ENCODE results near the gene DNAJC5.
"Not testable (repeated sequence)": the region's sequence is repeated elsewhere in the genome, so short reads cannot be mapped to it uniquely, and the experiment has no call there.

Gene DNAJC5

GRCh38 chr20:63958471-63958870, 63.5 kb downstream of the DNAJC5 start:
- H3K36me3 ChIP-seq (ENCODE audit: control insufficient read depth, insufficient read depth, low read length), result peaks cover 34% of the 10 kb centered on the region
- H3K27me3 ChIP-seq (ENCODE audit: control insufficient read depth, insufficient read depth, low read length), result no peaks in the 10 kb centered on the region
- no peaks in the 10 kb centered on the region for H3K9me3 ChIP-seq (ENCODE audit: control insufficient read depth, insufficient read depth, low read length)
- peaks cover 12% of the 10 kb centered on the region for H3K4me1 ChIP-seq (ENCODE audit: control insufficient read depth, insufficient read depth, low read length)
- H3K4me3 ChIP-seq (ENCODE audit: low read depth, low read length), result no peak overlapping the region
- H3K9ac ChIP-seq (ENCODE audit: low read depth, low read length), result no peak overlapping the region

GRCh38 chr20:63958964-63959698, 64.2 kb downstream of the DNAJC5 start:
- no peaks in the 10 kb centered on the region for H3K27me3 ChIP-seq (ENCODE audit: control insufficient read depth, insufficient read depth, low read length)
- H3K9ac ChIP-seq (ENCODE audit: low read depth, low read length), result peak overlapping the region; percentile 28
- H3K36me3 ChIP-seq (ENCODE audit: control insufficient read depth, insufficient read depth, low read length), result peaks cover 40% of the 10 kb centered on the region
- H3K4me1 ChIP-seq (ENCODE audit: control insufficient read depth, insufficient read depth, low read length), result peaks cover 12% of the 10 kb centered on the region
- no peaks in the 10 kb centered on the region for H3K9me3 ChIP-seq (ENCODE audit: control insufficient read depth, insufficient read depth, low read length)
- no peak overlapping the region for H3K4me3 ChIP-seq (ENCODE audit: low read depth, low read length)

- Histone ChIP-seq H3K27me3 (ENCODE audit: control insufficient read depth, insufficient read depth, low read length) (no peaks in the 10 kb centered on the region), H3K4me3 (ENCODE audit: low read depth, low read length) (no peak overlapping the region), H3K9ac (ENCODE audit: low read depth, low read length) (peak overlapping the region; percentile 28), H3K4me1 (ENCODE audit: control insufficient read depth, insufficient read depth, low read length) (peaks cover 9% of the 10 kb centered on the region), H3K36me3 (ENCODE audit: control insufficient read depth, insufficient read depth, low read length) (peaks cover 43% of the 10 kb centered on the region), H3K9me3 (ENCODE audit: control insufficient read depth, insufficient read depth, low read length) (no peaks in the 10 kb centered on the region)
These were observed 64.8 kb downstream of the DNAJC5 start for GRCh38 chr20:63959699-63960075.

GRCh38 chr20:63960654-63961621, 66.0 kb downstream of the DNAJC5 start:
- not testable (repeated sequence) for H3K27me3 ChIP-seq (ENCODE audit: control insufficient read depth, insufficient read depth, low read length); H3K9ac ChIP-seq (ENCODE audit: low read depth, low read length); H3K4me1 ChIP-seq (ENCODE audit: control insufficient read depth, insufficient read depth, low read length); H3K4me3 ChIP-seq (ENCODE audit: low read depth, low read length); H3K9me3 ChIP-seq (ENCODE audit: control insufficient read depth, insufficient read depth, low read length)
- peaks cover 42% of the 10 kb centered on the region for H3K36me3 ChIP-seq (ENCODE audit: control insufficient read depth, insufficient read depth, low read length)

GRCh38 chr20:63961664-63962425, 66.9 kb downstream of the DNAJC5 start:
- Histone ChIP-seq H3K9ac (ENCODE audit: low read depth, low read length) (no peak overlapping the region), H3K36me3 (ENCODE audit: control insufficient read depth, insufficient read depth, low read length) (peaks cover 50% of the 10 kb centered on the region), H3K4me3 (ENCODE audit: low read depth, low read length) (no peak overlapping the region), H3K9me3 (ENCODE audit: control insufficient read depth, insufficient read depth, low read length) (no peaks in the 10 kb centered on the region), H3K4me1 (ENCODE audit: control insufficient read depth, insufficient read depth, low read length) (peaks cover 9% of the 10 kb centered on the region), H3K27me3 (ENCODE audit: control insufficient read depth, insufficient read depth, low read length) (no peaks in the 10 kb centered on the region)

- H3K36me3 ChIP-seq (ENCODE audit: control insufficient read depth, insufficient read depth, low read length), result peaks cover 58% of the 10 kb centered on the region
- H3K4me3 ChIP-seq (ENCODE audit: low read depth, low read length), result no peak overlapping the region
- H3K9ac ChIP-seq (ENCODE audit: low read depth, low read length), result no peak overlapping the region
- H3K9me3 ChIP-seq (ENCODE audit: control insufficient read depth, insufficient read depth, low read length), result no peaks in the 10 kb centered on the region
- H3K27me3 ChIP-seq (ENCODE audit: control insufficient read depth, insufficient read depth, low read length), result no peaks in the 10 kb centered on the region
- H3K4me1 ChIP-seq (ENCODE audit: control insufficient read depth, insufficient read depth, low read length), result peaks cover 9% of the 10 kb centered on the region
These were observed 67.8 kb downstream of the DNAJC5 start for GRCh38 chr20:63962426-63963347.

- peaks cover 58% of the 10 kb centered on the region for H3K36me3 ChIP-seq (ENCODE audit: control insufficient read depth, insufficient read depth, low read length)
- H3K4me3 ChIP-seq (ENCODE audit: low read depth, low read length), result no peak overlapping the region
- H3K9ac ChIP-seq (ENCODE audit: low read depth, low read length), result no peak overlapping the region
- no peaks in the 10 kb centered on the region for H3K27me3 ChIP-seq (ENCODE audit: control insufficient read depth, insufficient read depth, low read length)
- peaks cover 9% of the 10 kb centered on the region for H3K4me1 ChIP-seq (ENCODE audit: control insufficient read depth, insufficient read depth, low read length)
- no peaks in the 10 kb centered on the region for H3K9me3 ChIP-seq (ENCODE audit: control insufficient read depth, insufficient read depth, low read length)
These were observed 68.4 kb downstream of the DNAJC5 start for GRCh38 chr20:63963348-63963741.

- H3K36me3 ChIP-seq (ENCODE audit: control insufficient read depth, insufficient read depth, low read length), result peaks cover 58% of the 10 kb centered on the region
These were observed 68.9 kb downstream of the DNAJC5 start for GRCh38 chr20:63963784-63964301.

GRCh38 chr20:63964412-63964811, 69.5 kb downstream of the DNAJC5 start:
- Histone ChIP-seq H3K9me3 (ENCODE audit: control insufficient read depth, insufficient read depth, low read length) (no peaks in the 10 kb centered on the region), H3K36me3 (ENCODE audit: control insufficient read depth, insufficient read depth, low read length) (peaks cover 55% of the 10 kb centered on the region), H3K27me3 (ENCODE audit: control insufficient read depth, insufficient read depth, low read length) (no peaks in the 10 kb centered on the region), H3K9ac (ENCODE audit: low read depth, low read length) (no peak overlapping the region), H3K4me3 (ENCODE audit: low read depth, low read length) (no peak overlapping the region), H3K4me1 (ENCODE audit: control insufficient read depth, insufficient read depth, low read length) (peaks cover 2% of the 10 kb centered on the region)

More at GRCh38 chr20:63963784-63964301, 68.9 kb downstream of the DNAJC5 start:
- H3K4me3 ChIP-seq (ENCODE audit: low read depth, low read length), result no peak overlapping the region
- H3K27me3 ChIP-seq (ENCODE audit: control insufficient read depth, insufficient read depth, low read length), result no peaks in the 10 kb centered on the region
- H3K4me1 ChIP-seq (ENCODE audit: control insufficient read depth, insufficient read depth, low read length), result peaks cover 4% of the 10 kb centered on the region
- no peaks in the 10 kb centered on the region for H3K9me3 ChIP-seq (ENCODE audit: control insufficient read depth, insufficient read depth, low read length)
- H3K9ac ChIP-seq (ENCODE audit: low read depth, low read length), result no peak overlapping the region

GRCh38 chr20:63966172-63966943, 71.4 kb downstream of the DNAJC5 start:
- H3K9me3 ChIP-seq (ENCODE audit: control insufficient read depth, insufficient read depth, low read length), result no peaks in the 10 kb centered on the region
- peaks cover 50% of the 10 kb centered on the region for H3K36me3 ChIP-seq (ENCODE audit: control insufficient read depth, insufficient read depth, low read length)
- H3K27me3 ChIP-seq (ENCODE audit: control insufficient read depth, insufficient read depth, low read length), result peaks cover 7% of the 10 kb centered on the region
- H3K4me3 ChIP-seq (ENCODE audit: low read depth, low read length), result no peak overlapping the region
- no peak overlapping the region for H3K9ac ChIP-seq (ENCODE audit: low read depth, low read length)
- no peaks in the 10 kb centered on the region for H3K4me1 ChIP-seq (ENCODE audit: control insufficient read depth, insufficient read depth, low read length)
